A549 (cell line): Measurements from ENCODE around the gene GPR4. TPM values are rescaled to one million over a fixed set of nuclear protein-coding genes. Genes with fewer than 3 reads are reported as not detected.
A peak's percentile ranks its signal among the peaks of the same experiment; 100 is the strongest.

Experiments used
- ATAC-seq, 2 experiments: fragments of 200-7000 bp in 1 of 2; fragments of >200 bp in 1 of 2; cut with Nextera tagmentation in 1 of 2; cut with Tn5 transposase in 1 of 2; 3 replicates each; pipeline versions ENCODE4 v1.8.0 to v1.9.1; 2018 to 2020; ENCODE audit warnings: mild to moderate bottlenecking in 1 of 2, moderate library complexity in 1 of 2
- CTCF ChIA-PET: fragments of 300-600 bp; sonication (Branson Sonifier 250); formaldehyde crosslinking; extraction: SDS; loops from one replicate; lab custom pipeline; 2021; ENCODE audit warnings: antibody characterized with exemption, inconsistent platforms; lab: Yijun Ruan, JAX
- POLR2A ChIA-PET: fragments of 350-600 bp; formaldehyde crosslinking; extraction: SDS; loops from one replicate; lab custom pipeline; 2021; ENCODE audit warnings: antibody characterized with exemption, inconsistent platforms; lab: Yijun Ruan, JAX
- DNase-seq, 2 experiments: peaks; one replicate each; pipeline versions ENCODE4 v3.0.0 to v3.0.0-alpha.2; 2011 to 2016; ENCODE audit warnings: low read depth in 1 of 2, low spot score in 1 of 2
- FAIRE-seq: peaks from 2 replicates; lab custom pipeline; 2011; peaks lifted over from hg19 to GRCh38; lab: Jason Lieb, UNC
- H3K27ac ChIP-seq, 2 experiments: fragments of >200 bp; sonication (Bioruptor Twin); formaldehyde crosslinking; 3 replicates each; pipeline ENCODE4 v1.5.1; 2016 to 2017
- H3K4me1 ChIP-seq: fragments of >200 bp; sonication (Bioruptor Twin); formaldehyde crosslinking; 3 replicates; pipeline ENCODE4 v1.6.1; 2016
- H3K4me2 ChIP-seq: fragments of >200 bp; sonication (Bioruptor Twin); formaldehyde crosslinking; 3 replicates; pipeline ENCODE4 v1.6.1; 2016
- H3K4me3 ChIP-seq: fragments of >200 bp; sonication (Bioruptor Twin); formaldehyde crosslinking; 3 replicates; pipeline ENCODE4 v1.5.1; 2016
- H3K9me3 ChIP-seq: fragments of >200 bp; sonication (Bioruptor Twin); formaldehyde crosslinking; 3 replicates; pipeline ENCODE4 v1.6.1; 2016
- BCL3 ChIP-seq: fragments of >200 bp; sonication (Bioruptor Twin); formaldehyde crosslinking; IDR thresholded peaks from 3 replicates; pipeline ENCODE4 v1.6.1; 2016
- CEBPB ChIP-seq, 2 experiments: fragments of >200 bp in 1 of 2; sonication (Bioruptor Twin) in 1 of 2; formaldehyde crosslinking in 1 of 2; IDR thresholded peaks; 2 replicates each; pipeline ENCODE4 v1.6.1; 2012 to 2016
- CHD2 ChIP-seq: fragments of 150-350 bp; IDR thresholded peaks from 2 replicates; pipeline ENCODE4 v1.6.1; 2014; ENCODE audit warnings: low read length; ENCODE audit not compliant: partially characterized antibody
- CHD4 ChIP-seq: fragments of 200-600 bp; sonication (generic); IDR thresholded peaks from 2 replicates; pipeline ENCODE4 v1.6.1; 2016; ENCODE audit warnings: antibody characterized with exemption, mild to moderate bottlenecking, borderline replicate concordance
- EHF ChIP-seq: fragments of 250-450 bp; sonication (Bioruptor Pico); IDR thresholded peaks from 2 replicates; pipeline ENCODE4 v1.5.0; 2020; ENCODE audit warnings: mild to moderate bottlenecking
- ELK1 ChIP-seq: fragments of 150-350 bp; IDR thresholded peaks from 2 replicates; pipeline ENCODE4 v1.6.1; 2014; ENCODE audit warnings: low read depth, mild to moderate bottlenecking, low read length
- ESRRA ChIP-seq: fragments of 150-350 bp; IDR thresholded peaks from 2 replicates; pipeline ENCODE4 v1.6.1; 2014; ENCODE audit warnings: mild to moderate bottlenecking, low read length, borderline replicate concordance
- FOXS1 ChIP-seq: fragments of 250-450 bp; sonication (Bioruptor Pico); IDR thresholded peaks from 2 replicates; pipeline ENCODE4 v1.5.0; 2020; ENCODE audit warnings: mild to moderate bottlenecking, moderate library complexity
- GATA3 ChIP-seq: IDR thresholded peaks from 2 replicates; pipeline ENCODE4 v1.6.1; 2012; ENCODE audit warnings: borderline replicate concordance
- HDAC2 ChIP-seq: fragments of 200-600 bp; sonication (generic); IDR thresholded peaks from 2 replicates; pipeline ENCODE4 v1.6.1; 2016
- HOXB5 ChIP-seq: fragments of 250-450 bp; sonication (Bioruptor Pico); IDR thresholded peaks from 2 replicates; pipeline ENCODE4 v1.5.0; 2020; ENCODE audit warnings: mild to moderate bottlenecking, moderate library complexity
- KDM1A ChIP-seq: fragments of 200-600 bp; sonication (generic); IDR thresholded peaks from 2 replicates; pipeline ENCODE4 v1.6.1; 2016; ENCODE audit warnings: low read depth, mild to moderate bottlenecking
- MAFK ChIP-seq: fragments of 450-650 bp; IDR thresholded peaks from 2 replicates; pipeline ENCODE4 v1.6.1; 2014; ENCODE audit not compliant: partially characterized antibody
- MAX ChIP-seq: IDR thresholded peaks from 2 replicates; pipeline ENCODE4 v1.6.1; 2012
- NFE2L2 ChIP-seq: fragments of 150-350 bp; conservative IDR thresholded peaks from 2 replicates; pipeline ENCODE4 v1.6.1; 2014; ENCODE audit warnings: low read length
- NR3C1 ChIP-seq: fragments of >200 bp; sonication (Bioruptor Twin); formaldehyde crosslinking; IDR thresholded peaks from 3 replicates; pipeline ENCODE4 v1.6.1; 2017
- POLR2A ChIP-seq: IDR thresholded peaks from 2 replicates; pipeline ENCODE4 v1.6.1; 2012; ENCODE audit warnings: mild to moderate bottlenecking, low read length
- POLR2AphosphoS2 ChIP-seq: conservative IDR thresholded peaks from 2 replicates; pipeline ENCODE4 v1.6.1; 2012; ENCODE audit warnings: low read length, improper control_type of control experiment, inconsistent platforms
- RAD21 ChIP-seq, 2 experiments: fragments of >200 bp in 1 of 2; sonication (Bioruptor Twin) in 1 of 2; formaldehyde crosslinking in 1 of 2; IDR thresholded peaks in 1 of 2; conservative IDR thresholded peaks in 1 of 2; 2 replicates in 1 of 2; 3 replicates in 1 of 2; pipeline ENCODE4 v1.6.1; 2012 to 2018; ENCODE audit warnings: inconsistent platforms in 1 of 2
- RNF2 ChIP-seq: fragments of 200-600 bp; sonication (generic); IDR thresholded peaks from 2 replicates; pipeline ENCODE4 v1.6.1; 2016; ENCODE audit warnings: low read depth, mild to moderate bottlenecking, antibody characterized with exemption, moderate library complexity, borderline replicate concordance
- SREBF2 ChIP-seq: fragments of 450-650 bp; IDR thresholded peaks from 2 replicates; pipeline ENCODE4 v1.6.1; 2014; ENCODE audit warnings: mild to moderate bottlenecking, moderate library complexity
- USF2 ChIP-seq: fragments of 450-650 bp; IDR thresholded peaks from 2 replicates; pipeline ENCODE4 v1.6.1; 2014; ENCODE audit warnings: antibody characterized with exemption
- ZFP36 ChIP-seq: fragments of 450-650 bp; IDR thresholded peaks from 2 replicates; pipeline ENCODE4 v1.6.1; 2014; ENCODE audit warnings: borderline replicate concordance; ENCODE audit not compliant: partially characterized antibody
- WGBS: methylation state at CpG from one replicate; pipeline ENCODE4 v1.1.6; 2017; ENCODE audit errors: missing lambda C conversion rate; 5-methylcytosine and 5-hydroxymethylcytosine counted together
- polyA plus RNA-seq, 4 experiments: library from polyadenylated mRNA; depleted of rRNA in 3 of 4; stranded (reverse); fragments of >200 nt; fragmentation: RNase III in 1 of 4; extraction: RNeasy Plus Mini Kit Qiagen cat#74134 plus additional on column Dnase treatment in 1 of 4; gene quantifications; 2 replicates in 3 of 4; 3 replicates in 1 of 4; pipeline ENCODE4 v1.2.3, GENCODE V29; 2011 to 2017

The GPR4 gene
- polyA plus RNA-seq, 2 of the 4 experiments (the other 2 are of a cell fraction): 0.03 to 0.10 TPM

GRCh38 chr19:45595814-45596213 is 6.2 kb downstream of the GPR4 start:
- POLR2A ChIA-PET: no interaction called here
- no peak overlapping the region for H3K4me2 ChIP-seq

GRCh38 chr19:45593520-45593919 is 8.5 kb downstream of the GPR4 start:
- no peak for ATAC-seq
- TF ChIP-seq RNF2 (no peak), ZFP36 (peak; percentile 84)
- ChIA-PET POLR2A (interaction anchor here (0.7 kb wide), 1 partner anchor 96 kb away, joined by 3 read pairs; no protein-coding TSS in a partner anchor), CTCF (interaction anchor here (0.7 to 7.4 kb wide), 4 partner anchors 14 to 110 kb away, joined by 3 to 52 read pairs (median 20); partner anchors contain the start of gene EML2)
- FAIRE-seq: no peak
- Histone ChIP-seq H3K27ac (no peak overlapping the region), H3K4me1 (peaks cover 16% of the 10 kb centered on the region), H3K9me3 (no peaks in the 10 kb centered on the region), H3K4me3 (no peak overlapping the region), H3K4me2 (no peak overlapping the region)
- WGBS: 0% methylated on average over 1 of the region's 1 CpG
- no peak for DNase-seq

More at GRCh38 chr19:45595814-45596213, 6.2 kb downstream of the GPR4 start:
- WGBS: 68% methylated on average over 6 of the region's 6 CpGs
- Histone ChIP-seq H3K4me3 (no peak overlapping the region), H3K9me3 (no peaks in the 10 kb centered on the region), H3K4me1 (peaks cover 20% of the 10 kb centered on the region), H3K27ac (no peak overlapping the region)
- CTCF ChIA-PET: interaction anchor here (0.6 to 7.4 kb wide), 6 partner anchors 12 to 156 kb away, joined by 3 to 52 read pairs (median 20); no protein-coding TSS in a partner anchor
- ATAC-seq (no peak), DNase-seq (no peak), FAIRE-seq (no peak)
- TF ChIP-seq MAX (no peak), ELK1 (no peak), USF2 (no peak), NFE2L2 (no peak), CHD2 (no peak), NR3C1 (no peak), FOXS1 (CRISPR knock-in tag) (no peak), ZFP36 (no peak)

GRCh38 chr19:45592366-45592765 is 9.6 kb downstream of the GPR4 start:
- no peak overlapping the region for H3K4me3 ChIP-seq
- 20% methylated on average over 4 of the region's 4 CpGs for WGBS
- TF ChIP-seq NFE2L2: no peak
- no peak overlapping the region for H3K27ac ChIP-seq
- ChIA-PET CTCF (interaction anchor here (0.6 to 7.4 kb wide), 6 partner anchors 12 to 110 kb away, joined by 3 to 92 read pairs (median 26); partner anchors contain the start of gene EML2), POLR2A (no interaction called here)
- FAIRE-seq (no peak), ATAC-seq (no peak), DNase-seq (no peak)
- 0 out of 3 replicates have a peak, but pooled peaks cover 4% of the 10 kb centered on the region for H3K4me1 ChIP-seq
- no peak overlapping the region for H3K4me2 ChIP-seq
- no peaks in the 10 kb centered on the region for H3K9me3 ChIP-seq

GRCh38 chr19:45591638-45592005 is 10.4 kb downstream of the GPR4 start:
- no peak overlapping the region for H3K4me3 ChIP-seq
- H3K4me1 ChIP-seq: 0 out of 3 replicates have a peak, but pooled peaks cover 4% of the 10 kb centered on the region
- H3K27ac ChIP-seq: no peak overlapping the region
- DNase-seq: no peak
- no peak for FAIRE-seq
- ChIA-PET POLR2A (interaction anchor here (1.4 kb wide), 1 partner anchor 51 kb away, joined by 3 read pairs; no protein-coding TSS in a partner anchor), CTCF (interaction anchor here (0.6 to 4.2 kb wide), 20 partner anchors 9 to 307 kb away, joined by 3 to 92 read pairs (median 6); partner anchors contain the start of genes EML2, QPCTL and SIX5)
- no peaks in the 10 kb centered on the region for H3K9me3 ChIP-seq
- H3K4me2 ChIP-seq: no peak overlapping the region
- ATAC-seq: no peak
- WGBS: 93% methylated on average over 21 of the region's 21 CpGs
- no peak for TF ChIP-seq SREBF2
- no peak for TF ChIP-seq EHF (CRISPR knock-in tag)
- TF ChIP-seq ESRRA: no peak
- no peak for TF ChIP-seq HDAC2
- TF ChIP-seq BCL3: no peak
- no peak for TF ChIP-seq KDM1A
- no peak for TF ChIP-seq POLR2A
- TF ChIP-seq CEBPB (IDR thresholded peaks at IDR 0.05): no peak
- TF ChIP-seq HOXB5 (CRISPR knock-in tag): no peak
- no peak for TF ChIP-seq POLR2AphosphoS2
- TF ChIP-seq MAFK: no peak
- no peak for TF ChIP-seq RAD21 (conservative IDR thresholded peaks at IDR 0.05 in 1 of 2, IDR thresholded peaks at IDR 0.05 in 1 of 2)
- no peak for TF ChIP-seq CHD4
- no peak for TF ChIP-seq GATA3
- TF ChIP-seq ELK1: no peak
- no peak for TF ChIP-seq CHD2
